ENCODE results near the gene PDXDC1.
"Not testable (repeated sequence)": the region's sequence is repeated elsewhere in the genome, so short reads cannot be mapped to it uniquely, and the experiment has no call there.

GRCh38 chr16:15149260-15149659, 174.4 kb downstream of the PDXDC1 start:
- TF ChIP-seq CTCF (conservative IDR thresholded peaks at IDR 0.05; ENCODE audit: low read depth, low read length); EZH2 (IDR thresholded peaks at IDR 0.05; ENCODE audit: low read length, unreplicated experiment); EZH2phosphoT487 (IDR thresholded peaks at IDR 0.05; ENCODE audit: borderline replicate concordance, low read length): not testable (repeated sequence)
